ENCODE results near the gene IL1RL1. TPM values are rescaled to one million over a fixed set of nuclear protein-coding genes. Genes with fewer than 3 reads are reported as not detected.

Gene IL1RL1
- total RNA-seq, 2 experiments from 2014 or later: not detected

DNA sequence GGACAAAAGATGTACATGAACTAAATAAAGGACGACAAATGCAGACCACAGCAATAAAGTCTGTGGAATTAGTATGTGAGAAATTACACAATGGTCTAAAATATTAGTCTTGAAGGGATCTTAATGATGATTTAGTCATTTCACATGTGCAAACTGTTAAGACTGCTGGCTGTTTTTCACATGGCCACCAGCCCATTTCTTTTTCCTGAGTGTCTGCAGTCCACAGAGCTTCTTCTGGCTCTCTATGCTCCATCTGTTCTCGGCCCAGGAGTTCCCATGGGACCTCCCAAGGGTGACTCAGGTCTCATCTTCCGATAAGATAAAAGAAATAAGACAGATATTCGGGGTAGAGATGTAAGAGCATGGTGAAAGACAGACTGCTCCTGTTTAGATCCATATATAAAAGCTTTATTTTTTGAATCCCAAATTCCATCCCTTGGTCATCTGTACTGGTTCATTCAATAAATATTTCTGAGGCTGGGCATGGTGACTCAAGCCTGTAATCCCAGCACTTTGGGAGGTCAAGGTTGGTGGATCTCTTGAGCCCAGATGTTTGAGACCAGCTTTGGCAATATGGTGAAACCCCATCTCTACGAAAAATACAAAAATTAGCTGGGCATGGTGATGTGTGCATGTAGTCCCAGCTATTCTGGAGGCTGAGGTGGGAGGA, 20.1 kb downstream of the IL1RL1 start:
- H3K4me1 Mint-ChIP-seq (ENCODE audit: low read depth): no peaks in the 10 kb centered on the region
- CTCF ChIA-PET: interaction anchor here (0.6 kb wide), 1 partner anchor 212 kb away, joined by 3 read pairs; no protein-coding TSS in a partner anchor

DNA sequence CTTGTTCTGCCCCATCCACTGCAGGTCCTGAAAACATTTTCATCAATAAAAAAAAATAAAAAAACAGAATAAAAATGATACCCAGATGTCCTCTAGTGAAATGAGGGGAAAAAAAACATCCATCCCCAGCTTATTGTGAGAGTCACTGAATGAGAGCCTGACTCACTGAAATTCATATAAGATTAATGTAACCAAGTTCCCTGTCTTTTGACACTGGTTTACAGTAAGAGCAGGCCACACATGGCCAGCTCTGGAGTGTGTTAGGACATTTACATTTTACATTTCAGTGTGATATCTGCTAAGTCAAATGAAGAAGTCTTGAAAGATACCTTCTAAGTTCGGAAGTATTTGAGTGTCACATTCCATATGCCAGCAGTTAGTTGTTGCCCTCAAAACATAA, 23.1 kb downstream of the IL1RL1 start:
- H3K27ac Mint-ChIP-seq: no peak overlapping the region
- Histone ChIP-seq H3K36me3 (ENCODE audit: insufficient read depth, low read length) (no peaks in the 10 kb centered on the region), H3K27me3 (ENCODE audit: control insufficient read depth in 1 of 2, insufficient read depth in 2 of 2, low read length in 2 of 2) (no peaks in the 10 kb centered on the region), H3K9me3 (ENCODE audit: control insufficient read depth in 1 of 2, insufficient read depth in 1 of 2, low read length in 2 of 2) (no peaks in the 10 kb centered on the region), H3K4me3 (ENCODE audit: low read length) (no peak overlapping the region), H3K4me1 (ENCODE audit: insufficient read depth, low read length) (no peaks in the 10 kb centered on the region), H3K27ac (ENCODE audit: low read depth in 1 of 2, low read length in 2 of 2) (no peak overlapping the region)
- intact Hi-C loops (cut with DNase I, micrococcal nuclease): no loop called here
- TF ChIP-seq, protein P1, sequence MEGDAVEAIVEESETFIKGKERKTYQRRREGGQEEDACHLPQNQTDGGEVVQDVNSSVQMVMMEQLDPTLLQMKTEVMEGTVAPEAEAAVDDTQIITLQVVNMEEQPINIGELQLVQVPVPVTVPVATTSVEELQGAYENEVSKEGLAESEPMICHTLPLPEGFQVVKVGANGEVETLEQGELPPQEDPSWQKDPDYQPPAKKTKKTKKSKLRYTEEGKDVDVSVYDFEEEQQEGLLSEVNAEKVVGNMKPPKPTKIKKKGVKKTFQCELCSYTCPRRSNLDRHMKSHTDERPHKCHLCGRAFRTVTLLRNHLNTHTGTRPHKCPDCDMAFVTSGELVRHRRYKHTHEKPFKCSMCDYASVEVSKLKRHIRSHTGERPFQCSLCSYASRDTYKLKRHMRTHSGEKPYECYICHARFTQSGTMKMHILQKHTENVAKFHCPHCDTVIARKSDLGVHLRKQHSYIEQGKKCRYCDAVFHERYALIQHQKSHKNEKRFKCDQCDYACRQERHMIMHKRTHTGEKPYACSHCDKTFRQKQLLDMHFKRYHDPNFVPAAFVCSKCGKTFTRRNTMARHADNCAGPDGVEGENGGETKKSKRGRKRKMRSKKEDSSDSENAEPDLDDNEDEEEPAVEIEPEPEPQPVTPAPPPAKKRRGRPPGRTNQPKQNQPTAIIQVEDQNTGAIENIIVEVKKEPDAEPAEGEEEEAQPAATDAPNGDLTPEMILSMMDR (IDR thresholded peaks at IDR 0.05): no peak
- no peaks in the 10 kb centered on the region for H3K9me3 Mint-ChIP-seq
- ATAC-seq (ENCODE audit: poor library complexity) (no peak), DNase-seq (no peak)
- H3K4me3 Mint-ChIP-seq: no peak overlapping the region
- ChIA-PET POLR2A (no interaction called here), CTCF (no interaction called here)
- H3K36me3 Mint-ChIP-seq (ENCODE audit: low read depth): no peaks in the 10 kb centered on the region
- H3K4me1 Mint-ChIP-seq (ENCODE audit: low read depth): no peaks in the 10 kb centered on the region
- no peaks in the 10 kb centered on the region for H3K27me3 Mint-ChIP-seq

More for the DNA sequence above, 20.1 kb downstream of the IL1RL1 start:
- Histone ChIP-seq H3K4me1 (ENCODE audit: insufficient read depth, low read length) (no peaks in the 10 kb centered on the region), H3K4me3 (ENCODE audit: low read length) (no peak overlapping the region), H3K9me3 (ENCODE audit: control insufficient read depth in 1 of 2, insufficient read depth in 1 of 2, low read length in 2 of 2) (no peaks in the 10 kb centered on the region), H3K27me3 (ENCODE audit: control insufficient read depth in 1 of 2, insufficient read depth in 2 of 2, low read length in 2 of 2) (no peaks in the 10 kb centered on the region), H3K36me3 (ENCODE audit: insufficient read depth, low read length) (no peaks in the 10 kb centered on the region), H3K27ac (ENCODE audit: low read depth in 1 of 2, low read length in 2 of 2) (no peak overlapping the region)
- intact Hi-C loops (cut with DNase I, micrococcal nuclease): no loop called here
- ATAC-seq (ENCODE audit: poor library complexity) (no peak), DNase-seq (no peak)
- POLR2A ChIA-PET: interaction anchor here (1.2 kb wide), 1 partner anchor 12 kb away, joined by 3 read pairs; no protein-coding TSS in a partner anchor
- TF ChIP-seq, protein P1 (IDR thresholded peaks at IDR 0.05): no peak
- no peaks in the 10 kb centered on the region for H3K27me3 Mint-ChIP-seq
- no peaks in the 10 kb centered on the region for H3K9me3 Mint-ChIP-seq
- H3K4me3 Mint-ChIP-seq: no peak overlapping the region
- H3K36me3 Mint-ChIP-seq (ENCODE audit: low read depth): no peaks in the 10 kb centered on the region
- no peak overlapping the region for H3K27ac Mint-ChIP-seq

DNA sequence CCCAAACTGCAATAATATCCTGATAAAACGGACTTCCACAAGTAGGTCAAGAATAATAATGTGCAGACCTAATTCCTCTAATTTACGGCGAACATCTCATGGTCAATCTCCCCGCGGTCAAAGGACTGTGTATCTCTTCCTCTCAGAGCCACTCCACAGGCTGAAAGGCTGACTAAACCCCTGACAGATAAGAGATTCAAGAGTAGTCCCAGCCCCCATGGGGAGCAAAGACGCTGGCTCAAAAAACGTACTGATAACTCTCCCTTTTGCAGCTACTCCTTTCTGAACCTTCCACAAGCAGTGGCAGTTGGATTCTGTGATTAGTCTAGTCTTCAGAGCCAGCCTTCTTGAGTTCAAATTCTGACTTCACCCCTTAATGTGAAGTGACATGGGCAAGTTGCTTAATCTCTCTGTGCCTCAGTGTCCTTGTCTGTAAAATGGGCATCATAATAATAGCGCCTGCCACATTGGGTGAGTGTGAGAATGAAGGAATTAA, 24.6 kb downstream of the IL1RL1 start:
- Mint-ChIP-seq H3K9me3 (no peaks in the 10 kb centered on the region), H3K4me3 (no peak overlapping the region), H3K27ac (no peak overlapping the region), H3K27me3 (no peaks in the 10 kb centered on the region), H3K36me3 (ENCODE audit: low read depth) (no peaks in the 10 kb centered on the region), H3K4me1 (ENCODE audit: low read depth) (no peaks in the 10 kb centered on the region)
- Histone ChIP-seq H3K27me3 (ENCODE audit: control insufficient read depth in 1 of 2, insufficient read depth in 2 of 2, low read length in 2 of 2) (no peaks in the 10 kb centered on the region), H3K36me3 (ENCODE audit: insufficient read depth, low read length) (no peaks in the 10 kb centered on the region), H3K4me3 (ENCODE audit: low read length) (no peak overlapping the region), H3K4me1 (ENCODE audit: insufficient read depth, low read length) (no peaks in the 10 kb centered on the region), H3K9me3 (ENCODE audit: control insufficient read depth in 1 of 2, insufficient read depth in 1 of 2, low read length in 2 of 2) (no peaks in the 10 kb centered on the region), H3K27ac (ENCODE audit: low read depth in 1 of 2, low read length in 2 of 2) (no peak overlapping the region)
- POLR2A ChIA-PET: no interaction called here
- CTCF ChIA-PET: interaction anchor here (1.5 kb wide), 1 partner anchor 13 kb away, joined by 4 read pairs; no protein-coding TSS in a partner anchor
- TF ChIP-seq, protein P1 (IDR thresholded peaks at IDR 0.05): no peak
- intact Hi-C loops (cut with DNase I, micrococcal nuclease): no loop called here
- DNase-seq (no peak), ATAC-seq (ENCODE audit: poor library complexity) (no peak)

Measured in CD4-positive, alpha-beta T cell (primary cell).